Right ventricle myocardium inferior (tissue), 1 donor: ENCODE results near the gene HSD17B13. TPM values are rescaled to one million over a fixed set of nuclear protein-coding genes. Genes with fewer than 3 reads are reported as not detected.

Experiments
- ATAC-seq: fragments of 200-7000 bp; cut with Tn5 transposase; one replicate; pipeline ENCODE4 v1.9.1; 2020; ENCODE audit warnings: mild to moderate bottlenecking, moderate library complexity
- DNase-seq: peaks from one replicate; pipeline ENCODE4 v3.0.0; 2021; ENCODE audit errors: missing footprints
- intact Hi-C: fragments of 100-400 bp; cut with DNase I; formaldehyde crosslinking; loops from one replicate; pipeline ENCODE4 v1.11.0; 2022
- microRNA-seq: library from miRNA; unstranded; fragments of <30 nt; microRNA quantifications from one replicate; pipeline ENCODE4 v1.2.0, GENCODE V29; 2020
- total RNA-seq: library from RNA; stranded (reverse); fragmentation: NEBNext Ultra II Directional; extraction: Animal tissue kit (Norgen Biotek cat#: 25700); gene quantifications from one replicate; pipeline ENCODE4 v1.2.1, GENCODE V29; 2021
- donor health status: DM: no; HTN: yes; CAD: no; lungs with severe emphysema.

HSD17B13 gene
- total RNA-seq, 1 donor from 2014 or later: 0.22 TPM

DNA sequence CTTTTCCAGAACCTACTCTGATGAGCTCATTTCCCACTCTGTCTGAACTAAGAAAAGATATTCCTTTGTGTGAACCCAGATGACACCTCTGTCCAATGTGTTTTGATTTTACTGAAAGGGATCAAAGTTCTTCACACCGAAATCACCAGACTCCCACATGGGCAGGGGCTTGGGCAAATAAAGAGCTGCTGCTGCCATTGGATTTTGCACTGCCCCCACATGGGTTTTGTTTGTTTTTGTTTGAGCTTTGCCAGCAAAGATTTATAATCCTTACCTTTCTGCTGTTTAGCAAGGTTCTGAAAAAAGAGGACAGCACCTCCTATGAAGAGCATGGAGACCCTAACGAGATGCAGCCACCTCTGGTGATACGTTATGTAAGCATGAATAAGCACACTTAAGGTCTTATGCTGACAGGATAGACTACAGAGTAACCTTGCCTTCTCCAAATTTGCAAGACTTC lies 44.3 kb downstream of the HSD17B13 start:
- intact Hi-C loops: no loop called here
- no peak for DNase-seq
- ATAC-seq: no peak

DNA sequence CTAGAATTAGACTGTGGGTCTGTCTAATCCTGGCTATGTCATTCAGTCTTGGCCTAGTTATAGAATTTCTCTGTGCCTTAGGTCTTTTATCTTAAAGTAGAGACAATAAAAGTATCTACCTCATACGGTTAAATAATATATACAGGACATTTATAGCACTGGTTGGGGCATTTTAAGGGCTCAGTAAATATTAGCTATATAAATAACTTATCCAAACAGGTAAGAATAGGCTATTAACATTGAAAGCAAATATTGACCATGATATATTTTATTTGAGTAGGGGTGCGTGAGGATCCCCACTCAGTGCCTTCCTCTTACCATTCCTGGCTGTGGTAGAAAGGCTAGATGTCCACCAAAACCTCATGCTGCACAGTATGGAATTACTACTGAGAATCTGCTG lies 47.4 kb downstream of the HSD17B13 start:
- DNase-seq (no peak), ATAC-seq (no peak)
- intact Hi-C loops: no loop called here

DNA sequence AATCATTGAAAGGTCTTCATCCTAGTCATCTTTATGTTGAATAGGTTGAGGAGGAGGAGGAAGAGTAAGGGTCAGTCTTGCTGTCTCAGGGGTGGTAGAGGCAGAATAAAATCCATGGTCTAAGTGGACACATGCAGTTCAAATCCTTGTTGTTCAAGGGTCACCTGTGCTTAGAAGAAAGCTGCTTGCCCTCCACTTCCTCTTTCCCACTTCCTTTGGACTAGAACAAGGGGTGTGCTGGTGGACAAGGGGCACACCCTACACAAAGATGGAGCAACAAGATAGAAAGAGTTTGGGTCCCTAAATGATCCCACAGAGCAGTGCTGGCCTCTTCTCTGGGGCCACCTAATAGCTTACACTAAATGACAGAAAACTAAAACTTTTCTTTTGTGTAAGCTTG lies 47.9 kb downstream of the HSD17B13 start:
- DNase-seq (no peak), ATAC-seq (no peak)
- intact Hi-C loops: loop anchor here (5.0 kb wide), 1 partner anchor 192 kb away; no protein-coding TSS in a partner anchor

DNA sequence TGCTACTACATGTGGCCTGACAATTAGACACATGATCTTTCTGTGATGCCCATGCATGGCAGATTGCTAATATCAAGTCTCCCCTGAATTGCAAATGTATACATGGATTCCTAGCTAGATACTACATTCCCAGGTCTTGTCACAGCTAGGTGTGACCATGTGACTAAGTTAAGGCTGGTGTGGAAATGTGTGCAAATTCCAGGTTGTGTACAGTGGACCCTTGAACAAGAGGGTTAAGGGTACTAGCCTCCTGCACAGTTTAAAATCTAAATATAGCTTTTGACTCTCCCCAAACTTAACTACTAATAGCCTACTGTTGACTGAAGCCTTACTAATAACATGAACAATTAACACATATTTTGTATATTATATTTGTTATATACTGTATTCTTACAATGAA lies 48.4 kb downstream of the HSD17B13 start:
- no peak for ATAC-seq
- intact Hi-C loops: loop anchor here (5.0 kb wide), 1 partner anchor 193 kb away; no protein-coding TSS in a partner anchor
- no peak for DNase-seq

DNA sequence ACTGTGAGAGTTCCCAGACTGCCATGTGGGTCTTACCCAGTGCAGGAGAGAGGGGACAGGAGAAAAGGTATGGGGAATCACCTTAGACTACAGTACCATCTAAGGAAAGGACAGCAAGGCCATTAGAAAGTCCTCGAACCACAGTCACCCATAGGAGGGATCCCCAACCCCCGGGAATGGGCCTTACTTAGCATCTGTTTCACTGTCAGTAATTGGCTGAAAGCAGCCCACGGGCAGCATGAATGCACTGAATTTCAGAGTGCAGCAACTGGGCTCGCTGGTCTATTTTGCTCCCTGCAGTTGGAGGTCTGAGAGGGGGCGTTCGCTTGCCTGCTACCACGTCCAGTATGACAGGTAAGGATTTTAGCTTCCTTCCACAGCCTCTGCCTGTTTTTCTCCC lies 51.9 kb downstream of the HSD17B13 start:
- intact Hi-C loops: loop anchor here (5.0 kb wide), 1 partner anchor 196 kb away; no protein-coding TSS in a partner anchor

DNA sequence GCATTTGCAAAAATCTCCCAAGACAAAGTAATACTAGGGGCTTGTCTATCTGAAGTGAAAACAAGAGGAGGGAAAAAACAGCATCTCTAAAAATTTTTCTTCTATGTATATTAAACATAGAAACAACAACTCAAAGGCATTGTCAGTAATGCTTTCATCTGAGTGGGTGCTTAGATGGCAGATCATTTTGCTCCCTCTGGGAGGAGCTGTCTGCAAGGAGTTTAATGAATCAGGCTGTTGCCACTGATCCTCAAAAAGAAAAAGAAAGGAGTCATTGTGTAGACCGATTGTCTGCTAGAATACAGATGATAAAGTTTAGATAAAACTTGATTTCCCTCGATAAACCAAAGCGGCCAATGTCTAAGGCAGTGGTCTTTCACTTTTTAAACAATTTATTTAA lies 52.5 kb downstream of the HSD17B13 start:
- intact Hi-C loops: loop anchor here (5.0 kb wide), 1 partner anchor 197 kb away; no protein-coding TSS in a partner anchor
- DNase-seq (no peak), ATAC-seq (no peak)

More for the DNA sequence above, 51.9 kb downstream of the HSD17B13 start:
- DNase-seq (no peak), ATAC-seq (no peak)

DNA sequence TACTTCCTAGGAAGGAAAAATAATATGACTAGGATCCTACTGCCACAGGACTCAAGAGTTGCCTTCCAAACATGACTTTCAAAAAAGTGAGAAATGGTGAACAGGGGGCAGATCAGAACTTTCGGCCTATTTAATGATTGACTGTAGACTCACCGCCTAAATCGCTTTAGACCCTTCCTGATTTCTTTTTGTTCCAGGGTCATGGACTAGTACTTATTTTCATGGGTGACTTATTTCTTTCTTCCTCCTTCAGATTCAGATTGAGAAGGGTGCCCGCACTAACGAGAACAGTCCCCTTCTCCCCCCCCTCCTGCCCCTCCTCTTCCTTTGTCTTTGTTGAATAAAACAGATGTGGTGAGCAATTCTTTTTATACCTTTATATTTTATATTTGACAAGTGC lies 54.3 kb downstream of the HSD17B13 start:
- intact Hi-C loops: no loop called here
- ATAC-seq: no peak
- no peak for DNase-seq

DNA sequence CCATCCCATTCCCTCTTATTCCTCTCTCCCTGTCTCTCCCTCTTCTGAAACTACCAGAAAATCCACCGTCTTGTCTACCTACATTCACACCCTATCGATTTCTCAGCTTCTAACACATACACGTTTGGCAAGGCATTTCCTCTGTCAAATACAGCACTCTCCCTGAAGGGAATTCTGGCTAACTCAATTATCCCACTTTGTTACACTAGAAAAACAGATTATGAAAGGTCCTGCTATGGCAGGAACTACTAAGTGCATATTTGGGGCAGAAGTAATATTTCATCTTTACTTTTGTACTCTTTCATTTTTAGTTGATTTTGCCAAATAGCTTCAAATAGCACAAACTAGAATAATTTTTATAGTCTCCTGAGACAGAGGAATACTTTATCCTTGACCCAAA lies 55.7 kb downstream of the HSD17B13 start:
- ATAC-seq: no peak
- intact Hi-C loops: no loop called here
- no peak for DNase-seq

DNA sequence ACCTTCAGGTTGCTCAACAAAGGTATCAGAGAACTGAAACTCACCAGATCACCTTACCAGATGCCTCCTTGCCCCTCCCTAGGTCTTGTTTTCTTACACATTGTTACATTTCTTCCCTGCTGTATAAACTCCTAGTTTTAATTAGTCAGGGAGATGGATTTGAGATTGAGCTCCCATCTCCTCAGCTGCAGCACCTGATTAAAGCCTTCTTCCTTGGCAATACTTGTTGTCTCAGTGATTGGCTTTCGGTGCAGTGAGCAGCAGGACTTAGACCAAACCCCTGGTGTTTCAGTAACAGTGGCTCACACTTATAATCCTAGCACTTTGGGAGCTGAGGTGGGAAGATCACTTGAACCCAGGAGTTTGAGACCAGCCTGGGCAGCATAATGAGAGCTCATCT lies 59.8 kb downstream of the HSD17B13 start:
- no peak for ATAC-seq
- intact Hi-C loops: no loop called here
- no peak for DNase-seq

DNA sequence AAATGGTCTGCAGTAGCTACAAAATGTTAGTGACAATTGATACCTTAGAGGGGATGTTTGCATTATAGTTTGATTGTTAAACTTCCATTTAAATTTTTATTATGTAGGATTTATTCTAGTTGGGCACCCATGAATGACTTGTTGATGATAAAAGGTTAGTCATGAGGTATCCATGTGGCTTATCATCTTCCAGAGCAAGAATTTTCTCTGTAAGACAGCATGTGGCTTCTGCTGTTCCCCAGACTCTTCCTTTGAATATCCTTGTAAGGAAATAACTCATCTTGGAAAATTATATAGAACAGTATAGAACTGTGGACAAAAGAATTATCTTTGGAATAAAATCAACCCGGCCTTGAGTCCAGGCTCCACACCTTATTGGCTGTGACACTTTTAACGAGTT lies 62.2 kb downstream of the HSD17B13 start:
- DNase-seq: no peak
- intact Hi-C loops: no loop called here
- no peak for ATAC-seq

DNA sequence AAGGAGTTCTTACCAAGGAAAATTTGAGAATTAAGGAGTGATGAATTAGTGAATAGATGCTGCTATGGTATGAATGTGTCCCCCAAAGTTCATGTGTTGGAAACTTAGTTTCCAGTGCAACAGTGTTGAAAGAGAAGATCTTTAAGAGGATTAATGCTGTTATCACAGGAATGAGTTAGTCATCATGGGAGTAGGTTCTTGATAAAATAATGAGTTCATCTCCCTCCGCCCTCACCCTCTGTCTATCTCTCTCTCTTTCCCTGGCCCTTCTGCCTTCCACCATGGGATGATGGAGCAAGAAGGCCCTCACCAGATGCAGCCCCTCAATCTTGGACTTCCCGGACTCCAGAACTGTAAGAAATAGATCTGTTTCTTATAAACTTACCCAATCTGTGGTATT lies 64.0 kb downstream of the HSD17B13 start:
- DNase-seq (no peak), ATAC-seq (no peak)
- intact Hi-C loops: no loop called here

DNA sequence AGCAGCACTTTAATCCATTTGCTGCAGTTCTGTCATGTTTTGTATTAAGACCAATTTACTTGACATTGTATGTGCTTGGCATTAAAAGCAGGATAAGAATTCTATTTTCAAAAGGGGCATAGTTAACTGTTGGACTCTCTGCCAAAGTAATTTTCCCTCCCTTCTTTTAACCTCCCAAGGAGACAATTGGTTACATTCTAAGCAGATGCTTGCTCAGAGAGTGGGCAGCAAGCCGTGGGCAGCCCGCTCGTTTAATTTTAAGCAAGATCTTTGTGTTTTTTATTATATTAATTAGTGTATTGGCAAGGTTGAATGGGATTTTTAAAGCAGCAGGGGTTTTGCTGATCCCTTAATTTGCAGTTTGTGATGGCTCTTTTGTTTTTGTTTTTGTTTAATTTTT lies 65.2 kb downstream of the HSD17B13 start:
- no peak for ATAC-seq
- intact Hi-C loops: no loop called here
- no peak for DNase-seq

DNA sequence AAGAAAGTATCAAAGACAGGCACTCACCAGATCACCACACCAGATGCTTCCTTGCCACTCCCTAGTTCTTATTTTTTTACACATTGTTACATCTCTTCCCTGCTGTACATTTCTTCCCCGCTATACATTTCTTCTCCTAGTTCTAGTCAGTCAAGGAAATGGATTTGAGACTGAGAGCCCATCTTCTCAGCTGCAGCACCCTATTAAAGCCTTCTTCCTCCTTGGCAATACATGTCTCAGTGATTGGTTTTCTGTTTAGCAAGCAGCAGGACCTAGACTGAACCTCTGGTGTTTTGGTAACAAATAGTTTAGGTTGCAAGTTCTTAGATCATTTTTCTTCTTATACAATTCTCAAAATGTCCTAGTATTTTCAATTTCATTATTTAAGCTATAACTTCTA lies 66.9 kb downstream of the HSD17B13 start:
- DNase-seq: no peak
- intact Hi-C loops: no loop called here
- ATAC-seq: no peak

Small RNAs within 50 kb of the gene (microRNA-seq; reads per million reads assigned to microRNA genes)
- not detected for gene MIR5705

Other genes starting within 250 kb of the HSD17B13 start
- gene KLHL8, start 102.3 kb downstream of the HSD17B13 start, total RNA-seq: 12.0 TPM
- gene HSD17B11, start 68.3 kb upstream of the HSD17B13 start, total RNA-seq: 13.6 TPM
- 30.2 TPM for gene NUDT9, start 99.7 kb upstream of the HSD17B13 start, total RNA-seq
- 500 TPM for gene SPARCL1, start 206.5 kb upstream of the HSD17B13 start, total RNA-seq